Astrocyte of the cerebellum (primary cell): ENCODE results near the gene PDZRN3.
A peak's percentile ranks its signal among the peaks of the same experiment; 100 is the strongest.

Source experiments
- DNase-seq: peaks from one replicate; pipeline ENCODE4 v3.0.0-alpha.2; 2011; ENCODE audit warnings: low read depth
- H3K4me3 ChIP-seq: 2 replicates; pipeline ENCODE4 v1.5.1; 2011; ENCODE audit warnings: mild to moderate bottlenecking, low read depth, low read length, moderate library complexity
- in situ Hi-C: cut with HindIII; loops from 2 replicates; pipeline ENCODE4 v1.10.0; 2017; ENCODE audit warnings: low sequenced_read_pairs
- TF ChIP-seq, protein P1 (sequence below): IDR thresholded peaks from 2 replicates; pipeline ENCODE4 v1.5.1; 2012; ENCODE audit warnings: low read length, low read depth, moderate library complexity, mild to moderate bottlenecking; ENCODE audit errors: missing control alignments

PDZRN3 gene

DNA sequence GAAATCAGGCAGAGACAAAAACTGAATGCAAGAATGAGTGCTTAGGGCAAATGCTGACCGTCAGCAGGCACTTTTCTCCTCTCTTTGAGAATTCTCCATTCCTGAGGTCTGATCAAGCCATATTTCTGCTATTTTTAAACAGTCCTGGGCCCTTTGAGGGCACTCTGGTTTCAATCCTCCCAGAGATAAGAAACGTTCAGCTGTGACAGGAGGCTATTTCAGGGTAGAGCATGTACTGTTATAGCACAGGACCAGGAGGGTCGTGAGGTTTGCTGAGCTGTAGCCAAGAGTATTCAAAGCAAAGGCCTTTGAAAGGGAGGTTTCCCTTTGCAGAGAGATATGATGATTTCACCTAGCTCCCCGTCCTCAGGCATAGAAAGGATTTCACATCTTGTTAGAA is 39.6 kb upstream of the PDZRN3 start:
- TF ChIP-seq, protein P1, sequence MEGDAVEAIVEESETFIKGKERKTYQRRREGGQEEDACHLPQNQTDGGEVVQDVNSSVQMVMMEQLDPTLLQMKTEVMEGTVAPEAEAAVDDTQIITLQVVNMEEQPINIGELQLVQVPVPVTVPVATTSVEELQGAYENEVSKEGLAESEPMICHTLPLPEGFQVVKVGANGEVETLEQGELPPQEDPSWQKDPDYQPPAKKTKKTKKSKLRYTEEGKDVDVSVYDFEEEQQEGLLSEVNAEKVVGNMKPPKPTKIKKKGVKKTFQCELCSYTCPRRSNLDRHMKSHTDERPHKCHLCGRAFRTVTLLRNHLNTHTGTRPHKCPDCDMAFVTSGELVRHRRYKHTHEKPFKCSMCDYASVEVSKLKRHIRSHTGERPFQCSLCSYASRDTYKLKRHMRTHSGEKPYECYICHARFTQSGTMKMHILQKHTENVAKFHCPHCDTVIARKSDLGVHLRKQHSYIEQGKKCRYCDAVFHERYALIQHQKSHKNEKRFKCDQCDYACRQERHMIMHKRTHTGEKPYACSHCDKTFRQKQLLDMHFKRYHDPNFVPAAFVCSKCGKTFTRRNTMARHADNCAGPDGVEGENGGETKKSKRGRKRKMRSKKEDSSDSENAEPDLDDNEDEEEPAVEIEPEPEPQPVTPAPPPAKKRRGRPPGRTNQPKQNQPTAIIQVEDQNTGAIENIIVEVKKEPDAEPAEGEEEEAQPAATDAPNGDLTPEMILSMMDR: no peak
- DNase-seq: no peak
- in situ Hi-C loops: no loop called here
- no peak overlapping the region for H3K4me3 ChIP-seq

DNA sequence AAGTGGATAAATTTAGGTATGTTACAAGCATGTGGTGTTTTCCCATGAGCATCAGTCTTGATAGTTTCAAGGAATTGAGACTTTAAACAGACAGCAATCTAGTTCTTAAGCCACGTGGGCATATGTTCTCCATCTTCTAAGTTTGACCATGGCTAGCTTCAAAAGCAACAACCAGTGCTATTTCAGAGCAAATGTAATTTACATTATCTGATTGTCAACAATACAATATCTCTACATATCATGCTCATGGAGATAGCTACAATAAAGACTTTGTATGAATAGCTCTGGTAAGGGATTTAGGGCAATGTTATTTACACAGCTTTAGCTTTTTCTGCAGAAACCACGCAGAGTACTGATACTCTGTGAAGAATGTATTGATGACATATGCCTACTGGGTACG is 38.8 kb upstream of the PDZRN3 start:
- no peak for DNase-seq
- TF ChIP-seq, protein P1: no peak
- no peak overlapping the region for H3K4me3 ChIP-seq
- in situ Hi-C loops: no loop called here

- in situ Hi-C loops: no loop called here
- TF ChIP-seq, protein P1: no peak
Observed at GRCh38 chr3:73661265-73661664, 36.5 kb upstream of the PDZRN3 start.

GRCh38 chr3:73658227-73658626 is 33.5 kb upstream of the PDZRN3 start:
- DNase-seq: peak; percentile 16
- in situ Hi-C loops: no loop called here
- H3K4me3 ChIP-seq: no peak overlapping the region
- TF ChIP-seq, protein P1: no peak

More at GRCh38 chr3:73661265-73661664, 36.5 kb upstream of the PDZRN3 start:
- DNase-seq: peak; percentile 79
- H3K4me3 ChIP-seq: no peak overlapping the region

- in situ Hi-C loops: no loop called here
- TF ChIP-seq, protein P1: no peak
- H3K4me3 ChIP-seq: no peak overlapping the region
- DNase-seq: no peak
Observed at GRCh38 chr3:73657186-73657585, 32.4 kb upstream of the PDZRN3 start.

- in situ Hi-C loops: no loop called here
- TF ChIP-seq, protein P1: no peak
- peak; percentile 55 for DNase-seq
- no peak overlapping the region for H3K4me3 ChIP-seq
Observed at GRCh38 chr3:73656241-73656890, 31.6 kb upstream of the PDZRN3 start.
